HG03025 (cell line): ENCODE data around the gene IL3.
A peak's percentile ranks its signal among the peaks of the same experiment; 100 is the strongest.

Experiments
- ATAC-seq: cut with Tn5 transposase; IDR thresholded peaks from one replicate; pipeline ENCODE4 v1.9.1; 2021; ENCODE audit warnings: mild to moderate bottlenecking, moderate library complexity; ENCODE audit not compliant: unreplicated experiment, low FRiP score

The IL3 gene

GRCh38 chr5:132055808-132056609 lies 4.4 kb upstream of the IL3 start:
- no peak for ATAC-seq

GRCh38 chr5:132056610-132057497 lies 3.6 kb upstream of the IL3 start:
- no peak for ATAC-seq

GRCh38 chr5:132057498-132058255 lies 2.8 kb upstream of the IL3 start:
- no peak for ATAC-seq

GRCh38 chr5:132058646-132059042 lies 1.8 kb upstream of the IL3 start:
- ATAC-seq: no peak

GRCh38 chr5:132059043-132059695 lies 1.3 kb upstream of the IL3 start:
- no peak for ATAC-seq

GRCh38 chr5:132059696-132060500 lies 557 bp upstream of the IL3 start:
- no peak for ATAC-seq

- peak; percentile 55 for ATAC-seq
Measured at GRCh38 chr5:132063090-132063911, 2.8 kb downstream of the IL3 start.

GRCh38 chr5:132064140-132064539 lies 3.7 kb downstream of the IL3 start:
- no peak for ATAC-seq

GRCh38 chr5:132064738-132065331 lies 4.4 kb downstream of the IL3 start:
- no peak for ATAC-seq

GRCh38 chr5:132065351-132065937 lies 5.0 kb downstream of the IL3 start:
- ATAC-seq: no peak

- no peak for ATAC-seq
Measured at GRCh38 chr5:132065951-132066701, 5.7 kb downstream of the IL3 start.

GRCh38 chr5:132066871-132067270 lies 6.4 kb downstream of the IL3 start:
- no peak for ATAC-seq

- ATAC-seq: no peak
Measured at GRCh38 chr5:132067451-132067850, 7.0 kb downstream of the IL3 start.

- no peak for ATAC-seq
Measured at GRCh38 chr5:132067941-132068808, 7.7 kb downstream of the IL3 start.

GRCh38 chr5:132069561-132069960 lies 9.1 kb downstream of the IL3 start:
- ATAC-seq: no peak

- no peak for ATAC-seq
Measured at GRCh38 chr5:132069994-132070393, 9.5 kb downstream of the IL3 start.
